DND-41 (cell line): ENCODE measurements around the gene OPTC.

Source experiments
- ATAC-seq: fragments of 200-7000 bp; cut with Tn5 transposase; 3 replicates; pipeline ENCODE4 v1.9.1; 2021; ENCODE audit warnings: low read depth; ENCODE audit not compliant: insufficient read depth
- DNase-seq: peaks from one replicate; pipeline ENCODE4 v3.0.0-alpha.2; 2020
- H2AFZ ChIP-seq: 2 replicates; pipeline ENCODE4 v1.6.0; 2012; ENCODE audit warnings: low read depth, low read length
- H3K27ac ChIP-seq: 2 replicates; pipeline ENCODE4 v1.5.1; 2012; ENCODE audit warnings: low read length, inconsistent platforms
- H3K27me3 ChIP-seq: fragments of 200-600 bp; sonication (generic); 2 replicates; pipeline ENCODE4 v1.6.0; 2012; ENCODE audit warnings: low read length, mild to moderate bottlenecking, inconsistent platforms; ENCODE audit not compliant: insufficient read depth, poor library complexity
- H3K36me3 ChIP-seq: 2 replicates; pipeline ENCODE4 v1.5.1; 2012; ENCODE audit warnings: low read length, inconsistent platforms; ENCODE audit not compliant: insufficient read depth
- H3K4me1 ChIP-seq: 2 replicates; pipeline ENCODE4 v1.5.1; 2012; ENCODE audit warnings: mild to moderate bottlenecking, low read length; ENCODE audit not compliant: insufficient read depth
- H3K4me2 ChIP-seq: 2 replicates; pipeline ENCODE4 v1.6.0; 2012; ENCODE audit warnings: mild to moderate bottlenecking, moderate library complexity, low read length, inconsistent platforms; ENCODE audit not compliant: insufficient read depth
- H3K4me3 ChIP-seq, 2 experiments: fragments of 200-600 bp in 1 of 2; shearing (Covaris generic) in 1 of 2; 2 replicates each; pipeline ENCODE4 v1.5.1; 2012 to 2016; ENCODE audit warnings: inconsistent platforms in 2 of 2, low read length in 2 of 2, mild to moderate bottlenecking in 2 of 2, low read depth in 1 of 2, moderate library complexity in 1 of 2
- H3K79me2 ChIP-seq: 2 replicates; pipeline ENCODE4 v1.6.0; 2012; ENCODE audit warnings: low read length, inconsistent platforms; ENCODE audit not compliant: insufficient read depth
- H3K9ac ChIP-seq: 2 replicates; pipeline ENCODE4 v1.6.0; 2012; ENCODE audit warnings: low read depth, mild to moderate bottlenecking, inconsistent platforms, low read length, moderate library complexity
- H3K9me3 ChIP-seq: 2 replicates; pipeline ENCODE4 v1.5.1; 2012; ENCODE audit warnings: low read length, moderate library complexity, mild to moderate bottlenecking, inconsistent platforms; ENCODE audit not compliant: insufficient read depth, severe bottlenecking
- H4K20me1 ChIP-seq: 2 replicates; pipeline ENCODE4 v1.6.0; 2012; ENCODE audit warnings: low read length; ENCODE audit not compliant: insufficient read depth
- EZH2 ChIP-seq: IDR thresholded peaks from 3 replicates; pipeline ENCODE4 v1.6.1; 2012; ENCODE audit warnings: borderline replicate concordance, low read depth, mild to moderate bottlenecking, moderate library complexity, low read length, inconsistent platforms; ENCODE audit not compliant: severe bottlenecking
- TF ChIP-seq, protein P1 (sequence below): IDR thresholded peaks from 2 replicates; pipeline ENCODE4 v1.5.1; 2012; ENCODE audit warnings: borderline replicate concordance, low read length, moderate library complexity, mild to moderate bottlenecking; ENCODE audit not compliant: poor library complexity, severe bottlenecking; ENCODE audit errors: extremely low read depth

OPTC gene

DNA sequence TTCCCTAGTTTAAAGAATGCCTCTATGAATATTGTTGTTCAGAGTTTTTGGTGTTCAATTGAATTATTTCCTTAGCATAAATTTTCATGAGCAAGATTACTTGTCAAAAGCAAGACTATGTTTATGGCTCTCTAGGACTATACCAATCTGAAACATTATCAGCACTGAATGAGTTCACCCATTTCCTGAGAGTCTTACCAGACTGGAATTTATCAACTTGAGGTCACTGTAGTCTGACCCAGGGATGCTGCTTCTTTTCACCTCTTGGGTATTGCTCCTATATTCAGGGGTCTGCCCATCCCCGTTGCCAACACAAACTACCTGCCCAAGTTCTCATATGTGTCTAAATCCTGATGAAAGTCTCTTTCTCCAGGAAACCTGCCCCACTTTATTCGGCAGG lies 42.6 kb downstream of the OPTC start:
- Histone ChIP-seq H3K27ac (no peak overlapping the region), H3K4me3 (no peak overlapping the region), H3K79me2 (no peaks in the 10 kb centered on the region), H4K20me1 (no peaks in the 10 kb centered on the region), H3K4me2 (no peak overlapping the region), H2AFZ (no peak overlapping the region), H3K9ac (no peak overlapping the region), H3K9me3 (no peaks in the 10 kb centered on the region), H3K27me3 (no peaks in the 10 kb centered on the region), H3K36me3 (no peaks in the 10 kb centered on the region), H3K4me1 (no peaks in the 10 kb centered on the region)
- TF ChIP-seq, protein P1, sequence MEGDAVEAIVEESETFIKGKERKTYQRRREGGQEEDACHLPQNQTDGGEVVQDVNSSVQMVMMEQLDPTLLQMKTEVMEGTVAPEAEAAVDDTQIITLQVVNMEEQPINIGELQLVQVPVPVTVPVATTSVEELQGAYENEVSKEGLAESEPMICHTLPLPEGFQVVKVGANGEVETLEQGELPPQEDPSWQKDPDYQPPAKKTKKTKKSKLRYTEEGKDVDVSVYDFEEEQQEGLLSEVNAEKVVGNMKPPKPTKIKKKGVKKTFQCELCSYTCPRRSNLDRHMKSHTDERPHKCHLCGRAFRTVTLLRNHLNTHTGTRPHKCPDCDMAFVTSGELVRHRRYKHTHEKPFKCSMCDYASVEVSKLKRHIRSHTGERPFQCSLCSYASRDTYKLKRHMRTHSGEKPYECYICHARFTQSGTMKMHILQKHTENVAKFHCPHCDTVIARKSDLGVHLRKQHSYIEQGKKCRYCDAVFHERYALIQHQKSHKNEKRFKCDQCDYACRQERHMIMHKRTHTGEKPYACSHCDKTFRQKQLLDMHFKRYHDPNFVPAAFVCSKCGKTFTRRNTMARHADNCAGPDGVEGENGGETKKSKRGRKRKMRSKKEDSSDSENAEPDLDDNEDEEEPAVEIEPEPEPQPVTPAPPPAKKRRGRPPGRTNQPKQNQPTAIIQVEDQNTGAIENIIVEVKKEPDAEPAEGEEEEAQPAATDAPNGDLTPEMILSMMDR: no peak
- no peak for TF ChIP-seq EZH2
- DNase-seq: no peak
- ATAC-seq: no peak

DNA sequence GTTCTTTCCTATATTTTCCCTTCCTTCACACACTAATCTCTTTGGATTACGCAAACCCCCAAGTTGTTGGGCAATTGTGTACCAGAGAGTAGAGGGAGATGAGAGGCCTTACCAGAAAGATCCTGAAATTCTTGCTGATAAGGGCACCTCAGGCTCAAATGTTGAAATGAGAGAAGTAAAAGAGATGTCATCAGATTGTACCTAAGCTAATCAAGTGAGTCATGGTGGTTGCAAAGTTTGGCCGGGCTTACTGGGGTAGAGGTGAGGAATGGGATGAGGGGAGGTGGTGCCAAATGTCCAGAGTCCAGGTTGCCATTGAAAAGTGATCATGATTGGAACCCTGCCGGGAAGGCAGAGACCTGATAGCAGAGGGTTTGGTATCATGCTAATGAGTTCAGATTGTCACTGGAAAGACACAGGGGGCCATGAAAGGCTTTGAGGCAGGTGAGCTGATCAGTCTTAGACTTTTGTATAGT lies 43.1 kb downstream of the OPTC start:
- H3K27ac ChIP-seq: no peak overlapping the region
- DNase-seq: no peak

DNA sequence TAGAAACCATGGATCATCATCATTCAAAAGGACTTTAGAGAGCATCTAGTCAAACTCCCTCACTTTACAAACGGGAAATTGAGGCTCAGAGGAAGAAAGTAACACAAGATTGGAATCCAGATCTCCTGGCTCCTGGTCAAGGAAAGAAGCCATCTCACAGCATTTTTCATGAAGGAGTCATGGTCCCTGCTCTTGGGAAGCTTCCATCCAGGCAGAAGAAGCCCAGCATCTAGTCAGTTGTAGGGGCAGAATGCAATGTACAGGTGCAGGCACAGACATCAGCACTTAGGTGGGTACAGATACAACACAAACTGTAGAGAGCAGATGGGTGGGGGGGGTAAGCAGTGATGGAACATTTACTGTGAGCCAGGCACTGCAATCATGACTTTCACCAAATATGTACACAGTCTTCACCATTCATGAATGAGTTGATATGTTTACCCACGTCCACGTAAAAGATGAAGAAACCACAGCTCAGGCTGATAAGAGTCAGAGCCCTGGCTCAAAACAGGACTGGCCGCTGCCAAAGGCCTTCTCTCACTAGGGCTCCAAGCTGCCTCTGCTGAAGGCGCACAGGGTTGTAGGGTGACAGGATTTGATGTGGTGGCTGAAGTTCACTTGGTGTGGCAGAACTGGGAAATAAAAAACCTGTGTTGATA lies 44.0 kb downstream of the OPTC start:
- ATAC-seq: no peak; the same call in 2 of the 3 replicates
- Histone ChIP-seq H3K4me2 (no peak overlapping the region), H3K79me2 (no peaks in the 10 kb centered on the region), H3K4me1 (no peaks in the 10 kb centered on the region), H3K4me3 (no peak overlapping the region), H2AFZ (no peak overlapping the region), H3K36me3 (no peaks in the 10 kb centered on the region), H3K27me3 (no peaks in the 10 kb centered on the region), H3K9ac (no peak overlapping the region), H3K9me3 (no peaks in the 10 kb centered on the region), H4K20me1 (no peaks in the 10 kb centered on the region), H3K27ac (no peak overlapping the region)
- no peak for DNase-seq
- TF ChIP-seq, protein P1: no peak
- no peak for TF ChIP-seq EZH2

More for the DNA sequence above, 43.1 kb downstream of the OPTC start:
- no peak for TF ChIP-seq EZH2
- TF ChIP-seq, protein P1: no peak
- H3K9ac ChIP-seq: no peak overlapping the region
- no peaks in the 10 kb centered on the region for H3K27me3 ChIP-seq
- H3K9me3 ChIP-seq: no peaks in the 10 kb centered on the region
- H3K36me3 ChIP-seq: no peaks in the 10 kb centered on the region
- H4K20me1 ChIP-seq: no peaks in the 10 kb centered on the region
- ATAC-seq: no peak
- no peak overlapping the region for H2AFZ ChIP-seq
- no peaks in the 10 kb centered on the region for H3K79me2 ChIP-seq
- H3K4me1 ChIP-seq: no peaks in the 10 kb centered on the region
- no peak overlapping the region for H3K4me2 ChIP-seq
- H3K4me3 ChIP-seq: no peak overlapping the region
